ENCODE data around the gene TEDC1. TPM values are rescaled to one million over a fixed set of nuclear protein-coding genes. Genes with fewer than 3 reads are reported as not detected.
A peak's percentile ranks its signal among the peaks of the same experiment; 100 is the strongest.

The TEDC1 gene
- total RNA-seq, 1 donor from 2014 or later, result 18.1 TPM

DNA sequence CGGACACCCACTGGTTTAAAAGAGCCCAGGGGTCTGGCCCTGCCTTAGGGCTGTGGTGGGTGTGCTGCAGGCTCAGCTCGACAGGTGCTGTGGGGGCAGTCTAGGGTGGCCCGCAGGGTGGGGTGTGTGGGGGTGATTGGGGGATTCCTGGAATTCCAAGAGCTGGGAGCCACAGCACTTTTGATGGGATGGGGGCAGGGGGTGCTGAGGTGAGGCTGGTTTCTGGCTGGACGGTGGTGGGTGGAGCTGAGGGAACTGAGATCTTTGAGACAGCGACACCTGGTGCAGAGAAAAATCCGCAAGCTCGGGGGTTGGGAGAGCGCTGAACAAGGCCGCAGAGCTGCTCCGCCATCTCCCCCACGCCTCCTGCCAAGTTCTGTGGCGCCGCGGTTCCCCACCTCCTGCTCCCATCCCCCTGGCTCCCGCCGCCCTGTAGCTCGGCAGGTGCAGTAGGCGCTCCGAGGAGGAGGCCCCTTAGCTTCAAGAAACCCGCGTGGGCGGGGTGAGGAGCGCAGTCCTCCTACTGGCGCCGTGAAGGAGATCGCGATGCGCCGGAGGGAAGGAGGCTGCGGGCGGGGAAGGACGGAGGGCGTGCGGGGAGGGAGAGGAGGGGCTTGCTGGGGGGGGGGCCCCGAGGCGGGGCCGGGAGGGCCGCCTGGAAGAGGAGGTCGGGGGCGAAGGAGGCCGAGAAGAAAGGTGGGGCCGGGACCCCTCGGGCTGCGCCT, 1.3 kb upstream of the TEDC1 start:
- CTCF ChIA-PET, result interaction anchor here (0.7 to 4.1 kb wide), 22 partner anchors 9 to 424 kb away, joined by 3 to 104 read pairs (median 4); partner anchors contain the start of genes GPR132 and TEX22

DNA sequence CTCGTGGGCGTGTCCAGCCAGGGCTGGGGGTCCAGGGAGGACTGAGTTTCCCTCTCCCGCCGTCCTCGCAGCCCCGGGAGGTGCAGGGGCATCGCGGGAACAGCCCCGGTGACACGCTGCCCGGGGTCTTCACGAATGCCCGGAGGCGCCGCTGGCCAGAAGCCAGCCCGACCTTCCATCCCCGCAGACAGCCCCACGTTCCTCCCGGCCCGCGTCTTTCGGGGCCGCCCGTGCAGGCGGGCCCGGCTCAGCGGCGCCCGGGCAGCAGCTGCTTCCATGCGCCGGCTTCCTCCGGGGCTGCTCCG, 827 bp upstream of the TEDC1 start:
- H3K4me3 Mint-ChIP-seq, result peak overlapping the region; percentile 80
- H3K36me3 Mint-ChIP-seq (ENCODE audit: low read depth), result peaks cover 2% of the 10 kb centered on the region
- H3K27ac Mint-ChIP-seq, result no peak overlapping the region
- H3K4me1 Mint-ChIP-seq, result peaks cover 37% of the 10 kb centered on the region
- no peak for DNase-seq
- ATAC-seq (ENCODE audit: low read depth), result no peak
- no peaks in the 10 kb centered on the region for H3K9me3 Mint-ChIP-seq
- intact Hi-C loops (cut with micrococcal nuclease), result loop anchor here (1.0 to 5.0 kb wide), 12 partner anchors 13 to 737 kb away; partner anchors contain the start of genes CDCA4, CLBA1, PACS2 and SIVA1
- POLR2A ChIA-PET, result interaction anchor here (0.6 to 2.5 kb wide), 11 partner anchors 9 to 370 kb away, joined by 3 to 33 read pairs (median 7); partner anchors contain the start of genes BRF1 and TEX22
- CTCF ChIA-PET, result interaction anchor here (0.7 to 4.1 kb wide), 21 partner anchors 9 to 425 kb away, joined by 3 to 104 read pairs (median 5); partner anchors contain the start of genes GPR132 and TEX22
- TF ChIP-seq, protein P1, sequence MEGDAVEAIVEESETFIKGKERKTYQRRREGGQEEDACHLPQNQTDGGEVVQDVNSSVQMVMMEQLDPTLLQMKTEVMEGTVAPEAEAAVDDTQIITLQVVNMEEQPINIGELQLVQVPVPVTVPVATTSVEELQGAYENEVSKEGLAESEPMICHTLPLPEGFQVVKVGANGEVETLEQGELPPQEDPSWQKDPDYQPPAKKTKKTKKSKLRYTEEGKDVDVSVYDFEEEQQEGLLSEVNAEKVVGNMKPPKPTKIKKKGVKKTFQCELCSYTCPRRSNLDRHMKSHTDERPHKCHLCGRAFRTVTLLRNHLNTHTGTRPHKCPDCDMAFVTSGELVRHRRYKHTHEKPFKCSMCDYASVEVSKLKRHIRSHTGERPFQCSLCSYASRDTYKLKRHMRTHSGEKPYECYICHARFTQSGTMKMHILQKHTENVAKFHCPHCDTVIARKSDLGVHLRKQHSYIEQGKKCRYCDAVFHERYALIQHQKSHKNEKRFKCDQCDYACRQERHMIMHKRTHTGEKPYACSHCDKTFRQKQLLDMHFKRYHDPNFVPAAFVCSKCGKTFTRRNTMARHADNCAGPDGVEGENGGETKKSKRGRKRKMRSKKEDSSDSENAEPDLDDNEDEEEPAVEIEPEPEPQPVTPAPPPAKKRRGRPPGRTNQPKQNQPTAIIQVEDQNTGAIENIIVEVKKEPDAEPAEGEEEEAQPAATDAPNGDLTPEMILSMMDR (IDR thresholded peaks at IDR 0.05), result no peak
- H3K27me3 Mint-ChIP-seq, result no peaks in the 10 kb centered on the region

More for the DNA sequence above, 1.3 kb upstream of the TEDC1 start:
- peak; percentile 9 for ATAC-seq (ENCODE audit: low read depth)
- Mint-ChIP-seq H3K36me3 (ENCODE audit: low read depth) (peaks cover 2% of the 10 kb centered on the region), H3K27ac (peak overlapping the region; percentile 84), H3K9me3 (no peaks in the 10 kb centered on the region), H3K4me1 (peaks cover 42% of the 10 kb centered on the region), H3K27me3 (no peaks in the 10 kb centered on the region), H3K4me3 (peak overlapping the region; percentile 80)
- intact Hi-C loops (cut with micrococcal nuclease), result loop anchor here (1.0 to 5.0 kb wide), 14 partner anchors 8 to 737 kb away; partner anchors contain the start of genes CDCA4, CLBA1, PACS2 and SIVA1
- TF ChIP-seq, protein P1 (IDR thresholded peaks at IDR 0.05), result no peak
- POLR2A ChIA-PET, result interaction anchor here (0.6 to 2.5 kb wide), 12 partner anchors 9 to 832 kb away, joined by 3 to 33 read pairs (median 6); partner anchors contain the start of genes BRF1 and TEX22
- DNase-seq, result peak; percentile 77

DNA sequence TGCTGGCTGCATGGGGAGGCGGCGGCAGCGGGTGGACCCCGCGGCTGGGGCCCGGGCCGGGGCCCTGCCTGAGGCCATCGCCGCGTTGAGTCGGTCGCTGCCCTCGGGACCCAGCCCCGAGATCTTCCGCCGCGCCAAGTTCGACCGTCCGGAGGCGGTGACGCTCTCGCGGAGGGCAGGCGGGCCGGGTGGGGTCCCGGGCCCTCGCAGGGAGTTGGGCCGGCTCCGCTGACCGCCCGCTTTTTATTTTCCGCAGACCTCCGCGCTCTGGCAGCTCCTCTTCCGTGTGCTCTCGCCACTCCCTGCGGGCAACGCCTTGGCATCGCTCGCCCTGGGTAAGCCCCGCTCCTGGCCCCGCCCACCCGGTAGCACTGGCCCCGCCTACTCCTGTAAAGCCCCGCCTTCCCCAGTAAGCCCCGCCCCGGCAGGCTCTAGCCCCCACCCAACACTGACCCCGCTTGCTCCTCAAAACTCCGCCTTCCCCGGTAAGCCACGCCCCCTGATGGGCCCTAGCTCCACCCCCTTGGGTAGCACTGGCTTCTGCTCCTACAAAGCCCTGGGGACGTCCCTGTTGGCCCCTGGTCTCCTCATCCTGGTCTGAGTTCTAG, 424 bp downstream of the TEDC1 start:
- ATAC-seq (ENCODE audit: low read depth) (peak; percentile 8), DNase-seq (peak; percentile 75)
- Mint-ChIP-seq H3K27ac (peak overlapping the region; percentile 97), H3K4me3 (peak overlapping the region; percentile 87), H3K9me3 (no peaks in the 10 kb centered on the region), H3K4me1 (peaks cover 26% of the 10 kb centered on the region), H3K36me3 (ENCODE audit: low read depth) (peaks cover 2% of the 10 kb centered on the region), H3K27me3 (no peaks in the 10 kb centered on the region)
- ChIA-PET POLR2A (interaction anchor here (0.6 to 2.5 kb wide), 3 partner anchors 13 to 190 kb away, joined by 3 to 14 read pairs (median 3); partner anchors contain the start of gene TEX22), CTCF (interaction anchor here (1.4 to 4.1 kb wide), 2 partner anchors 11 to 121 kb away, joined by 4 to 58 read pairs; no protein-coding TSS in a partner anchor)
- TF ChIP-seq, protein P1 (IDR thresholded peaks at IDR 0.05), result no peak
- intact Hi-C loops (cut with micrococcal nuclease), result loop anchor here (1.0 to 5.0 kb wide), 9 partner anchors 15 to 739 kb away; partner anchors contain the start of genes BRF1, CDCA4, CLBA1 and GPR132

DNA sequence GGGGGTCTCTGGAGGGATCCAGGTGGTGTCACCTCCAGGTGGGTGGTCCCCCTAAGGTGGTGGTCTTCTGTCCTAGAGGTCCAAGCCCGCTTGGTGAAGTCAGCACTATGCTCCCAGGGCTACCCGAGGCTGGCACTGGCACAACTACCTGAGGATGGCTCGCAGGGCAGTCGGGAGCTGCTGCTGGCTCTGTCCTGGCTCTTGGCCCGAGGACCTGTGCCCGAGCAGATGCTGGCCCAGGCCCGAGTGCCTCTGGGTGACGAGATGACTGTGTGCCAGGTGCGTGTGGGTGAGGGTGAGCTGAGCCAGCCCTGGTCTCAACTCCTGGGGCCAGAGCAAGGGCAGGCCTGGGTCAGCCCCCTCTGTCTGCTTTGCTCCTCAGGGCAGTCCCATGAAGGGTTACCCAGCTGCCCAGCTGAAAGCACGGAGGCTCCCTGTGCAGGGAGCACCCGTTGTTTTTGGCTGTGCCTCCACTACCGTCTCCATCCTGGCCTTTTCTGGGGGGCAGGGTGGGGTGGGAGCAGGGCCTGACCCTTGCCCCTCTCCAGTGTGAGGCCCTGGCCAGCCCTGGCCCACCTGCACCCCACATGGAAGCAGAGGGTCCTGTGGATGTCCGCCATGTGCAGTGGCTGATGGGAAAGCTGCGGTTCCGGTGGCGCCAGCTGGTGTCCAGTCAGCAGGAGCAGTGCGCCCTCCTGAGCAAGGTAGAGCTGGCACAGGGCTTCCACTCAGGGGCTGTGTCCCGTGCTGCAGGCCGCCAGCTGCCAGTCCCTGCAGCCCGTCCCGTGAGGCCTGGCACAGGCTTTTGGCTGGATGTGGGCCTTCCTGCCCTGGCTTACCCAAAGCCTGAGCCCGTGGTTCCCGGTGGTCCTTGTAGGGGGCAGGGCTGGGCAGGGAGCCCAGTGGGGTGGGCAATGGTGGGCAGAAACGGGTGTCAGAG, 1.3 kb downstream of the TEDC1 start:
- TF ChIP-seq, protein P1 (IDR thresholded peaks at IDR 0.05), result no peak
- Mint-ChIP-seq H3K4me3 (peak overlapping the region; percentile 81), H3K27me3 (no peaks in the 10 kb centered on the region), H3K27ac (peak overlapping the region; percentile 72), H3K9me3 (no peaks in the 10 kb centered on the region), H3K4me1 (peaks cover 22% of the 10 kb centered on the region), H3K36me3 (ENCODE audit: low read depth) (peaks cover 2% of the 10 kb centered on the region)
- ChIA-PET POLR2A (interaction anchor here (0.6 to 0.9 kb wide), 2 partner anchors 14 to 191 kb away, joined by 3 read pairs; no protein-coding TSS in a partner anchor), CTCF (interaction anchor here (1.4 to 4.1 kb wide), 2 partner anchors 11 to 121 kb away, joined by 4 to 58 read pairs; no protein-coding TSS in a partner anchor)
- no peak for ATAC-seq (ENCODE audit: low read depth)
- intact Hi-C loops (cut with micrococcal nuclease), result loop anchor here (5.0 kb wide), 2 partner anchors 505 to 565 kb away; partner anchors contain the start of gene CLBA1
- DNase-seq, result no peak
